GM21619 (cell line): ENCODE results near the gene PRC1.

Source experiments
- ATAC-seq: cut with Tn5 transposase; IDR thresholded peaks from one replicate; pipeline ENCODE4 v1.9.1; 2021; ENCODE audit not compliant: unreplicated experiment

The PRC1 gene

DNA sequence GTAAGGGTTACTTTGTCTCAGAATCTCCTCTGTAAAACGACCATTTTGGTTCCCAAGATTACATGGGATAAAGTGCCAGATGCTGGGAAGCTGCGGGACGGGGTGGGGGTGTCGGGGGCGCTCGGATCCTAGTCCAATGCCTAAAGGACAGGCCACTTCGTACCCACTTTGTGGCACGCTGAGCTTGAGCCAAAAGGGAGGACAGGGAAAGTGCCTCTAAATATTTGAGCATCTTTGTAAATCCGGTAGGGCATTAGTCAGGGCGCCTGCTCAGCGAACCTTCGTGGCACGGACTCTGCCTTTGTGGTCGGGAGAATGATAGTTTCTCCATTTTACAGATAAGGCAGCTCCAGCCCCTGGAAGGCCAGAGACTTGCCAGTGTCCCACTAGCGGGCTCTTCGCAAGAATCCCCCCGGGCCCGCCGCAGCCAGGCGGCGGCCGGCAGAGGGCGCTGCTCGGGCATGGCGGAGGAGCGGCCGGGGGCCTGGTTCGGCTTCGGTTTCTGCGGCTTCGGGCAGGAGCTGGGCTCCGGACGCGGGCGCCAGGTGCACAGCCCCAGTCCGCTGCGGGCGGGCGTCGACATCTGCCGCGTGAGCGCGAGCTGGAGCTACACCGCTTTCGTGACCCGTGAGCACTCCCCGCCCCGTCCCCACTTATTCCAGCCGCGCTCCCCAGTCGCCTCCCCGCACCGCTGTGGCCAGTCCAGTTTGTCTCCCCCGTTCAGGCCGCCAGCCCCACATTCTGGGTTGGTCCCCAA lies 37.9 kb downstream of the PRC1 start:
- ATAC-seq: no peak

DNA sequence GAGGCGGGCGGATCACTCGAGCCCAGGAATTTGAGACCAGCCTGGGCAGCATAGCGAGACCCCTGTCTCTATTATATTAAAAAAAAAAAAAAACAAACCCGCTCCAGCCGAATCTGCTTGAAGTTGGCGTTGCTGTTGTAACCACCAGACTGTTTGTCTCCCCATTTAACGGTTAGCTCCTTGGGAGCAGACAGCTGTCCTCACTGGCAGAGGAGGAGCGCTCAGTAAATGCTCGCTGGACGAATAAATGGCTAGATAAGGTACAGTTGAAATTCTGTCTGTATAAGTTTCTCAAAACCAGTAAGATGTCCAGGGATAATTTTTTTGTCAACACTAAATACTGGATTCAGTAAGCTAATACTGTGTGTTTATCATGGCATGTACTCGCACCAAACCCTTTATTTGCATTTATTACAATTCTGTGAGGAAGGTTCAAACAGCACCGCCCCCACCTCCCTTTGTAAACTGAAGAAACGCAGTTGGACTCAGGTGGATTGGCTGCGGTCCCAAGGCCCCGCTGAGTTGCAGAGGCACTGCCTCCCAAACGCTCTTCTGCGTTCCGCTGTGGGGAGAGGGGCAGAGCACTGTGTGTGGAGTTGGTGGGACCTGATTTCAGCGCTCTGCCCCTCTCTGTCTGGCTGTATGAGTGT lies 38.6 kb downstream of the PRC1 start:
- ATAC-seq: no peak

DNA sequence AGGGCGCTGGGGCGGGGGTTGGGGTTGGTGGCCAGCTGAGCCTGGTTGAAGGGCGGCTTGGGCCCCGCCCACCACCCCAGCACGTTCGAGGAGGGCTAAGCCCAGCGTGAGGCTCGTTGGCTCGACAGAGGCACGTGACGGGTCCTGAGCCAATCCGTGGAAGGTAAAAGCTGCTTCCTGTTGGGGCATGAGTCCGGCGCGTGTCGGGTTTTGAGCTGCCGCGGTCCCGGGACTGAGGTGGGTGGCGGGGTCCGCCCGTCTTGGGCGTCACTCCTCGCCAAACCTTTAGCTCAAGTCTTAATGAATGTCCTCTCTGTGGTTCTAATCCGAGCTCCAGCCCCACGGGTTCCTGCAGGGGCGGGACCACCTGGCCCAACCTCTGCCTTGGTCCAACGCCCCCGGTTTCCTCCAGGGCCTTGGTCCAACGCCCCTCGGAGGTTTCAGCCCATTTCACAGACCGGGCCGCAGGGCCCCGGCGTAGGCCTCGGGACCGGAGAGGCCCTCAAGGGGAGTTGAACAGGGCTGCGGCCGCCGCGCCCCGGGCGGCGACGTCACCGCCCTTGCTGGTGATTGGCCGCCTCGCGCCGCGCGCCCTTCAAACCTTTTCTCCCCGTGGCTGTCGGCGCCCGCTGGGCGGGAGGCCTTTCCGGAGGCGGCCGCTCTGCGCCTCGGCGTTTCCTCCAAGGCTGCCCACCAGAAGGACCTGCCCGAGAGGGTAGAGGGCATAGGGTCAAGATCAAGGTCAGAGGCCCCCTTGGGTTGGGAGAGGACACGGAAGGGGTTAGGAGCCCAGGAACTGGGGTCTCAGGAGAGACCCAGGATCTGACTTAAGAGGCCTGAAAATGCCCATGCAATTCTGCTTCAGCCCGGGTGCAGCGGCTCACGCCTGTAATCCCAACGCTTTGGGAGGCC lies 39.4 kb downstream of the PRC1 start, which contains the start of gene RCCD1:
TSS of gene RCCD1 (plus strand) at position 173 of the 912 bp plus-strand sequence. CDS start 1,851 bp downstream, outside the sequence.
- peak; percentile 91 for ATAC-seq

DNA sequence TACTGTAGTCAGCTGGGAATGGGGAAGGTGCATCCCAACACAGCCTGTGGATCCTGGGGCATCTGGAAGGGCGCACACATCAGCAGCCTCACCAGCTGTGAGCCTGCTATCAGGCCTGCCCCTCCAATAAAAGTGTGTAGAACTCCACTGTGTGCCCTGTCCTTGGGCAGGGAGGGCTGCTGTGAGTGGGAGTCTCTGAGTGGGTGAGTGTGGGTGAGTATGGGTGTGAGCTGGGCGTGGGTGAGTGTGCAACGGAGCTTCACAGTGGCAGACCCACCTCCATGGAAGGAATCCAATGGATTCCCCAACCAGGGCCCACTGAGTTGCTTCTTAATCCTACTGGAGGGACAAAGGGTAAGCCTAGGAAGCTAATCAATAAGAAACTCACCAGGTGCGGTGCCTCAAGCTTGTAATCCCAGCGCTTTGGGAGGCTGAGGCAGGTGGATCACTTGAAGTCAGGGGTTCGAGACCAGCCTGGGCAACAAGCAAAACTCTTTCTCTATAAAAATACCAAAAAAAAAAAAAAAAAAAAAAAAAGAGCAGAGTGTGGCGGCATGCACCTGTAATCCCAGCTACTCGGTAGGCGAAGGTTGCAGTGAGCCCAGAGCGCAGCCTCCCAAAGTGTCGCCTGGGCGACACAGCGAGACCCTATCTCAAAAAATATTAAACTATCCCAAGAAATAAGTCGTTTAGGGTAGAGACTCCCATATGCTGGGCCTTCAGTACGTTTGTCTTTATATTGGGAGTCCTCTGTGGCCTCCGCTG lies 40.2 kb downstream of the PRC1 start:
- ATAC-seq: no peak

DNA sequence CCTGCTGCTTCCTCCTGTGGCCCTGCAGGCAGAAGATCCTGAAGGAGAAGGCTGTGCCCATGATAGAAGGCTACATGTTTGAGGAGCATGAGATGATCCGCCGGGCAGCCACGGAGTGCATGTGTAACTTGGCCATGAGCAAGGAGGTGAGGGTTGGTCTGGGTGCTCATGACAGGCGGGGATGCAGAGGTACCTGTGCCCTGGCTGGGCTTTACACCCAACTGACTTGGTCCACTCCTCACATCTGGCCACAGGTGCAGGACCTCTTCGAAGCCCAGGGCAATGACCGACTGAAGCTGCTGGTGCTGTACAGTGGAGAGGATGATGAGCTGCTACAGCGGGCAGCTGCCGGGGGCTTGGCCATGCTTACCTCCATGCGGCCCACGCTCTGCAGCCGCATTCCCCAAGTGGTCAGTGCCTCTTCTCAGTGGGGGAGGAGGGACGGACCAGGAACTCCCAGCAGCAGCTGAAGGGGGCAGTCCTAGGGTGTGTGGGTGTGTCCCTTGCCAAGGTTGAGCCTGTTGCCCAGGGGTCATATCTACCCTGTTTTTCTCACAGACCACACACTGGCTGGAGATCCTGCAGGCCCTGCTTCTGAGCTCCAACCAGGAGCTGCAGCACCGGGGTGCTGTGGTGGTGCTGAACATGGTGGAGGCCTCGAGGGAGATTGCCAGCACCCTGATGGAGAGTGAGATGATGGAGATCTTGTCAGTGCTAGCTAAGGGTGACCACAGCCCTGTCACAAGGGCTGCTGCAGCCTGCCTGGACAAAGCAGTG lies 41.2 kb downstream of the PRC1 start:
- ATAC-seq: no peak

DNA sequence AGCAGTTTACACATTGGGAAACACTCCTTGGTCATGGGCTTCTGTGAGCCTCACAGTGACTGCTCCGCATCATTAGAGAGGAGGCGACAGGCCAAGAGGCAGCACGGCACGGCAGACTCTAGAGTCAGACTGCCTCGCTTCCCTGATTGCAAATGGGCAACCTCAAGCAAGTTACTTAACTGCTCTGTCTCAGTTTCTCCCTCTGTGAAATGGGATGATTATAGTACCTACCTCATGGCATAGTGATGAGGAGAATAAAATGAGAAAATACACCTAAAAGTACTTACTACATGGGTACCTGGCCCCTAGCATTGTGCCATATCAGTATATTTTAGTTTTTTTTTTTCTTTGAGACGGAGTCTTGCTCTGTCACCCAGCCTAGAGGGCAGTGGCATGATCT lies 43.7 kb downstream of the PRC1 start:
- ATAC-seq: no peak

DNA sequence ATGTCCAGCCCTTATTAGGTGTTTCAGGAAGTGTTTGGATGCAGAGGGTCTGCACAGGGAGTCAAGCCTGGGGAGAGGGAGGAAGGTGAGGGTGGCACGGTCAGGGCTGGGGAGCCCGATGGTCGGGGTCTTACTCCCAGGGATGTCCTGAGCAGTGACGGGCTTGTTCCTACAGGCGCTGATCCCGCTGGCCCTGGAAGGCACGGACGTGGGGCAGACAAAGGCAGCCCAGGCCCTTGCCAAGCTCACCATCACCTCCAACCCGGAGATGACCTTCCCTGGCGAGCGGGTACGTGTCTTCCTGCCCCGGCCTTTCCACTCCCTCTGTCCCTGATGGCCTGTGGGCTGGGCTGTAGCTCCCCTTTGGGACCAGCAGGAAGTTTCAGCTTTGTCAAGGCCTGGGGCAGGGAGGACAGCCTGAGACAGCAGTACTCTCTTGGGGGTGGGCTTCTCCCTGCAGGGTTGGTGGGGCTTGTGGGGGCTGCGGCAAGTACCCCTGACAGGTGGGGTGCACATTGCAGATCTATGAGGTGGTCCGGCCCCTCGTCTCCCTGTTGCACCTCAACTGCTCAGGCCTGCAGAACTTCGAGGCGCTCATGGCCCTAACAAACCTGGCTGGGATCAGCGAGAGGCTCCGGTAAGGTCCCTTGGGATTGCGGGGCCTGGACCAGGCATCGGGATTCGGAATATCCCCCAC lies 44.2 kb downstream of the PRC1 start:
- ATAC-seq: no peak

DNA sequence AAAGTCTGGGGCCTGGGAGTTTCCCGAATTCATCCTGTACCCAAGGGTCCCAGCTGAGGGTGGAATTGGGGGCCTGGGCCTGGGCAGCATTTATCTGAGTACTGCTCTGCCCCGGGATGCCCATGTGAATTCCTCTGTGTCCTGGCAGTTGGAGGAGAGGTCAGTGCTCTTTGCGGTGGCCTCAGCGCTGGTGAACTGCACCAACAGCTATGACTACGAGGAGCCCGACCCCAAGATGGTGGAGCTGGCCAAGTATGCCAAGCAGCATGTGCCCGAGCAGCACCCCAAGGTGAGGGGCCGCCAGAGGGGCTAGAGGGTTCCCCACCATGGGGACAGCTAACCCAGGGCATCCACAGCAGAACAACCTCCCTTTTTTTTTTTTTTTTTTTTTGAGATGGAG lies 45.8 kb downstream of the PRC1 start:
- no peak for ATAC-seq

DNA sequence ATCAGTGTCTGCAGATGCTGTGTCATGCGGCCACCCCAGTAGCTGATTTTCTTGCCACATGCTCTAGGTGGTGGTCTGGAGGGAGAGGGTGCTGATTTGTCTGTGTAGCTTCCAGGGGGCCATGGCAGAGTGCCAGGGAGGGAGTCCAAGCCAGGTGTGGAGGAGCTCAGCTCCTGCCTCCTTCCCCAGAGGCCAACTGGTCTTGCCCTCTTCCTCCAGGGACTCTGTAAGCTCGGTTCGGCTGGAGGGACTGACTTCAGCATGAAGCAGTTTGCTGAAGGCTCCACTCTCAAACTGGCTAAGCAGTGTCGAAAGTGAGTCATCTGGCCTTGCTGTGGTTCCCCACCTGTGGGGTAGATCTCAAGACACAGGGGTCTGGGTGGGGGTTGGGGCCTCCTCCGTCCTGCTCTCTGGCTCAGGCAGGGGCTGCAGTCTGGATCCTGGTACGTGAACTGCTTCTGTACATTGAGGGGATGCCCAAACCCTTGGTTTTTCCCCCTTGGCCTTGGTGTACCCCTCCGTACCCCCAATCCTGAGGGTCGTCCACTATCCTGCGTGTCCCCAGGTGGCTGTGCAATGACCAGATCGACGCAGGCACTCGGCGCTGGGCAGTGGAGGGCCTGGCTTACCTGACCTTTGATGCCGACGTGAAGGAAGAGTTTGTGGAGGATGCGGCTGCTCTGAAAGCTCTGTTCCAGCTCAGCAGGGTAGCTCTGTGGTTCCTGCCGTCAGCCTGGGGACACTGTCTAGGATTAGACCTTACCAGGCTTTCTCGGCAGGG lies 46.6 kb downstream of the PRC1 start:
- no peak for ATAC-seq

DNA sequence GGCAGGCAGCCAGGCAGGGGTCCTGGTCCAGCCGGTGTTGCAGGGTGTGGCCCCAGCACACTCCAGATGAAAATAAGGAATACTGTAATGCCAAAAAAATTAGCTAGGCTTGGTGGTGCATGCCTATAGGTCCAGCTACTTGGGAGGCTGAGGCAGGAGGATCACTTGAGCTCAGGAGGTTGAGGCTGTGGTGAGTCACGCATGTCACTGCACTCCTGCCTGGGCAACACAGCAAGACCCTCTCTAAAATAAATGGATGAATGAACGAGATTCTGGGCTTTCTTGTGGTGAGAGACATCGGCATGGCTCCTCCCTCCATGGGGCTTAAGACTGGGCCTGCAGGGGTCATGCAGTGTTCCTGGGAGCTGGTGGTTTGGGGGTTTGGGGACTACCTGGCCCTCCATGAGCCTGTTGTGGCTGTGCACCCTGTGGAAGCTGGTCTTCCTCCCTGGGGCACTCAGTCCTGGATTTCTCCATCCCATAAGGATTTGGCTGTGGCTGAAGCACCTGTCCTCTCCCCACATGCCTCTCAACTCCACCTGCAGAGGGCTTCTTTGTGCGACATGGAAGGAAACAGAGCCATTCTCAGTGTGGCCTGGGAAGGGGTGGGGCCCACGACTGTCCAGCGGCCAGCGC lies 47.3 kb downstream of the PRC1 start:
- ATAC-seq: no peak

DNA sequence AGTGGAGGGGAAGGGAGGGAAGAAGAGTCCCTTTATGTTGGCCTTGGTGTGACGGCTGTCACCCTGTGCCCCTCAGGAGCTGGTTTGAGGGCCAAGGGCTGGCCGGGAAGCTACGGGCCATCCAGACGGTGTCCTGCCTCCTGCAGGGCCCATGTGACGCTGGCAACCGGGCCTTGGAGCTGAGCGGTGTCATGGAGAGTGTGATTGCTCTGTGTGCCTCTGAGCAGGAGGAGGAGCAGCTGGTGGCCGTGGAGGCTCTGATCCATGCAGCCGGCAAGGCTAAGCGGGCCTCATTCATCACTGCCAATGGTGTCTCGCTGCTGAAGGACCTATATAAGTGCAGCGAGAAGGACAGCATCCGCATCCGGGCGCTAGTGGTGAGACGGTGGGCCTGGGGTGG lies 47.8 kb downstream of the PRC1 start:
- no peak for ATAC-seq

DNA sequence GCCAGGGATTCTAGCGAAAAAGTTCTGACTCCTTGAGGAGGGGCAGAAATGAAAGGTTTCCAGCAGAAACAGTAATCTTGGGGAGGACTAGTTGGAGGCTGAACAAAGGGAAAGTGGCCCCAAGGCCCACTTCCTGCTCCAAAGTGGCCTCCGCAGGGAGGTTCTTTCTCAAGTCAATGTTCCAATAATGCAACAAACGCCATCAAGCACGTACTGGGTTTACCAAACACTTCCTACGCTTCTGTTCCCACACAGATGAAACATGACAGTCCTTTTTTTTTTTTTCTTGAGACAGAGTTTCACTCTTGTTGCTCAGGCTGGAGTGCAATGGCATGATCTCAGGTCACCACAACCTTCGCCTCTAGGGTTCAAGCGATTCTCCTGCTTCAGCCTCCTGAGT lies 49.2 kb downstream of the PRC1 start:
- ATAC-seq: no peak

DNA sequence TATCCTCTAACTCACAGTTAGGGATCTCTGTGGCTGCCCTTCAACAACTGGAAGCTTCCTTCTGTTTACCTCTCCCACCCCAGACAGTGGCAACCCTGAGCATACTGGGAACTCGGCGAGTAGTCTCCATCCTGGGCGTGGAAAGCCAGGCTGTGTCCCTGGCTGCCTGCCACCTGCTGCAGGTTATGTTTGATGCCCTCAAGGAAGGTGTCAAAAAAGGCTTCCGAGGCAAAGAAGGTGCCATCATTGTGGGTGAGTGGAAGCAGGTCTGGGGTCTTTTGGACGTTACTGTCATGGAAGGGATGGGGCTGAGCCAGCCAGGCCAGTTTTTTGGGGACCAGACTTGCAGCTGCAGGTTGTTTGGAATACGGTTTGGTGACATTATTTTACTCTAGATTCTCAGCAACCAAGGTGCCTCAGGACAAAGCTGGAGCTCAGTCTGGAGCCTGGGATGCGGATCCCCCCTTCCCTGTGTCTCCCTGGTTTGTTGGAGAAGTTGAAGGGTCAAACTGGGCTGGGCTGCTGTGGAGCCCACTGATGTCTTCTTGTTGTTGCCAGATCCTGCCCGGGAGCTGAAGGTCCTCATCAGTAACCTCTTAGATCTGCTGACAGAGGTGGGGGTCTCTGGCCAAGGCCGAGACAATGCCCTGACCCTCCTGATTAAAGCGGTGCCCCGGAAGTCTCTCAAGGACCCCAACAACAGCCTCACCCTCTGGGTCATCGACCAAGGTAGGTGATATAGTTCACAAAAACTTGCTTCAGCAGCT lies 51.8 kb downstream of the PRC1 start:
- ATAC-seq: no peak

DNA sequence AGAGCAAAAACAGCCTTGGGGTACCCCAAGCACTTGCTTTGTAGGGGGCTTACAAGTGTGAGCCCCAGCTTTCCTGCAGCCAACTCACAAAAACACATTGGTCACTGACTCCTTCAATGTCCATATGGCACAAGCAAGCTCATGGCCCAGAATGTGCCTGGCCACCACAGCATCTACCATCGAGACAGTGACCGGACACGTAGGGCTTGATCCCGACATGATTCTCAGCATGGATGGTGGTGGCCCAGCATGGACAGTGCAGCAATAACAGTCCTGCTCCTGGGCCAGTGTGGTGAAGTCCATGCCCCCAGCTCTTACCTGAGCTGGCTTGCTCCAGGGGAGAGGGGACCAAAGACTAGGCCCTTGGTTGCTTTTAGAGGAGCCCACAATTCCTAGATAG lies 53.3 kb downstream of the PRC1 start:
- no peak for ATAC-seq

DNA sequence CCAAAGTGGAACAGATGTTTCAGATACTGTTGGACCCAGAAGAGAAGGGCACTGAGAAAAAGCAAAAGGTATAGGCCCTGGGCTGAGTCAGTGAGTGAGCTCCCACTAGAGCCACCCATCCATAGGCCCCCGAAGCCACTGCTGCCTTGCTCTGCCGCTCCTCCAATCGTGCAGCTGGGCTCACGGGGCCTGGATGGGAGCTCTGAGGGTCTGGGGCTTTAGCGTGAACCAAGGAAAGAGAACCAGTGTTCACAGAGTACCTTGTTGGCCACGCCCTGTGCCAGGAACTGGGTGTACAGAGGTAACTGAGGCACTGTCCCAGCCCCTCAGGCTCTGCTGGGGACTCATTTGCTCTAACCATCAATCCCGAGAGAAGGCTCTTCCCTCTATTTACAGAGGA lies 54.6 kb downstream of the PRC1 start:
- ATAC-seq: no peak

DNA sequence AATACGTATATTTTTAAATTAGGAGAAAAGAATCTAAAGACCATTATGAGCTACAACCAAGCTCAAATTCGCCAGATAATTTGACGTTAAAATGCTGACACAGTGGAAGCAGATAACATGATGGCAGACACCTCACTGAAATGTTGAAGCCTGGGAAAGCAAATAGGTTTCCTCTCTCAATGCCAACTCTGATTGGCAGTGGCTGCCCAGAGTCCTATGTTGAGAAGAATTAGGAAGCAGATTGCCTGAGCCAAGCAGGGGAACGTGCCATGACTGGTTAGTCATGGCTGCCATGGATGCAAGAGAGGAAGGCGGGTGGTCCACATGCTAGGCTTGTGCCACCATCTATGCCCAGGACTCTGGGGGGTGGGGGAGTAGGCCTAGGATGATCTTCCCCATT lies 56.1 kb downstream of the PRC1 start:
- no peak for ATAC-seq

DNA sequence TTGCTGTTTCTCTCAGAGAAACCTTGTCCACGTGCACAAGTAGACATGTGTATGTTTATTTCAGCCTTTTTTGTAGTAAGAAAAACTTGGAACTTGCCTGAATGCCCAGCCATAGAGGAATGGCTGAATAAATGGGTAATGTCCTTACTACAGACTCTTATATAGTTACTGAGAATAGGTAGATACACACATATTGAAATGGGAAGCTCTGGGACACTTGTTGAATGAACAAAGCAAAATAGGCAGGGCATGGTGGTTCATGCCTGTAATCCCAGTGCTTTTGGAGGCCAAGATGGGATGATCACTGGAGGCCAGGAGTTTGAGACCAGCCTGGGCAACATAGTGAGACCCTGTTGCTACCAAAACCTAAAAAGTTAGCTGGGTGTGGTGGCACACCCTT lies 57.5 kb downstream of the PRC1 start:
- ATAC-seq: no peak
